Stimulated activated CD8-positive, alpha-beta memory T cell treated with anti-CD3 and anti-CD28 coated beads, Interleukin-4, amount 100 ng/mL, for 48 hours (primary cell): ENCODE results near the gene GLYR1.
"Not testable (repeated sequence)": the region's sequence is repeated elsewhere in the genome, so short reads cannot be mapped to it uniquely, and the experiment has no call there.

Experiments
- DNase-seq: peaks from one replicate; pipeline ENCODE4 v3.0.0-alpha.2; 2020

GLYR1 gene

GRCh38 chr16:4785758-4786433 lies 61.2 kb downstream of the GLYR1 start:
- DNase-seq: no peak

- not testable (repeated sequence) for DNase-seq
Measured at GRCh38 chr16:4784444-4784987, 62.6 kb downstream of the GLYR1 start.

- DNase-seq: no peak
Measured at GRCh38 chr16:4783951-4784336, 63.1 kb downstream of the GLYR1 start.

DNA sequence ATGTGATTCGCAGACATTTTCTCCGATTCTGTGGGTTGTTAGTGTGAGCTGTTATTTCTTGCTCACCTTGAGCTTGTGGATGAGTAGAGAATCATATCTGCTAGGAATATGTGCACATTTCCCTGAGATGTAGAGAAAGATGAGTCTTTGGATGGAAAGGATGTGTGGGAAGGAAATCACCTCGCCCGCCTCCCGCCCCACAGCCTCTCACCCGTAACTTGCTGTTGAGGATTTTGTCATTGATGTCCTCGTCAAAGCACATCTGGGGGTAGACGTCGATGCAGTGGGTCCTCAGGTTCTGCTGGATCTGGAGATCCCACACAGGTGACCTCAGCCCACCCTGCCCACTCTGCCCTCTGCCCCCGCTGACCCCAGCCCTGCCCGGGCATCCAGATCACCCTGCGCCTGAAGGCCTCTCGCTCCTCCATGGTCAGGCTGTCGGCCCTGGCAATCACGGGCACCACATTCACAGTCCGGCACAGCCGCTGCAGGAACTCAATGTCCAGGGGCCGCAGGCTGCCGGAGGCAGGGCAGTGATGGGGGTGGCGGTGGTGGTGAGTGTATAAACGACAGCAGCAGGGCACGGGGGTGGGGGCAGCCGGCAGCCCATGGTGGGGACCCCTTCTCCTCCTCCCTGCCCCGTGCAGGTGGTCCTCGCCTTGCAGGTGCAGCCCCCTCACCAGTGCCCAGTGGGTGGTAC lies 63.7 kb downstream of the GLYR1 start:
- DNase-seq: no peak

DNA sequence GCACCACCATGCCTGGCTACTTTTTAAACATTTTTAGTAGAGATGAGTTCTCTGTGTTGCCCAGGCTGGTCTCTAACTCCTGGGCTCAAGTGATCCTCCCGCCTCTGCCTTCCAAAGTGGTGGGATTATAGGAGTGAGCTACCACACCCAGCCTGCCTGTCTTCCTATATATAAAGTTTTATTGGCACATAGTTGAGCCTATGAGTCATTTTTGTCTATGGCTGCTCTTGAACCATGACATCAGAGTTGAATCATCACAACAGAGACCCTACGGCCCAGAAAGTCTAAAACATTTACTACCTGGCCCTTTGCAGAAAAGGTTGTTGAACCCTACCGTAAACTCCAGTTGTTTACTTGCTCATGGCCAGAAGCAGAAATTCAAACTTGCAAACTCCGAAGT lies 66.9 kb downstream of the GLYR1 start:
- no peak for DNase-seq

- no peak for DNase-seq
Measured at GRCh38 chr16:4778050-4778392, 69.1 kb downstream of the GLYR1 start.

DNA sequence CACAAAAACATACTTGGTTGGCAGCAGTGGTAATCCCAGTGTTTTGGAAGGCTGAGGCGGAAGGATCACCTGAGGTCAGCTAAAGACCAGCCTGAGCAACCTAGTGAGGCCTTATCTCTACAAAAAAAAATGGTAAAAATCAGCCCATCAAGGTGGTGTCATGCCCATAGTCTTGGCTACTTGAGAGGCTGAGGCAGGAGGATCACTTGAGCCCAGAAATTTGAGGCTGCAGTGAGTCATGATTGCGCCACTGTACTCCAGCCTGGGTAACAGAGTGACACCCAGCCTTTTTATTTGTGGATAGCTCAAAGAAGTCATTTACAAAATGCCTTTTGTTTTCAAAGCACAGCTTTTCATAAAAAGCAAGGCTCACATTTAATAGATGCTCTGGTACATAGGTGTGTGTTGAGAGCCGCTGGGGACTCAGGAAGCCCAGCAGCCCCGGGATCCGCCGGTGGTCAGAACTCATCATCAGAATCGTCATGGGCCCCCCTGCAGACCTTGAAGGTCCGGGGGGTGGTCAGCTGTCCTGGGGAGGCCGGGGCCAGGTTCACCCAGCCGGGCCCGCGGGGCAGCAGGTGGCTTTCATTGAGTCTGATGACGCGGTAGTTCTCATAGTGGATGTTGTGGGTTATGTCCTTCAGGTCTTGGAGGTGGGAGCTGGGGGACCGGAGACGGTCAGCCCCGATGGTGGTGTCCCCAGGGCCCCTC lies 69.6 kb downstream of the GLYR1 start:
- DNase-seq: no peak

GRCh38 chr16:4776141-4776705 lies 70.9 kb downstream of the GLYR1 start:
- DNase-seq: no peak

- DNase-seq: no peak
Measured at GRCh38 chr16:4775005-4775404, 72.1 kb downstream of the GLYR1 start.

GRCh38 chr16:4772351-4772750 lies 74.7 kb downstream of the GLYR1 start:
- no peak for DNase-seq

GRCh38 chr16:4771646-4772045 lies 75.4 kb downstream of the GLYR1 start:
- no peak for DNase-seq

DNA sequence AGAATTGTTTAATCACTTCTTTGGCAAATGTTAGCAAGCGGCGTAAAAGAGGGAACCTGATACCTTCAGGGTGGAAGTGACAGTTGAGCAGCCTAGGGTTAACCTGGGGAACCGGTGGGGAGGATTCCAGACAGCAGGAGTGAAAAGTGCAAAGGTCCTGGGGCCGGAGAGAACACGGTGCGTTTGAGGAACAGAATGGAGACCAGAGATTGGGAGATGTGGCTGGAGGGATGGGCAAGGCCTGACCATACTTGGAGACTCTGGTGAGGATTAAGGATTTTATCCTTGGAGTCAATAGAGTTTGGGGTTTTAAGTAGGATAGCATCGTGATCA lies 77.8 kb downstream of the GLYR1 start:
- DNase-seq: no peak

DNA sequence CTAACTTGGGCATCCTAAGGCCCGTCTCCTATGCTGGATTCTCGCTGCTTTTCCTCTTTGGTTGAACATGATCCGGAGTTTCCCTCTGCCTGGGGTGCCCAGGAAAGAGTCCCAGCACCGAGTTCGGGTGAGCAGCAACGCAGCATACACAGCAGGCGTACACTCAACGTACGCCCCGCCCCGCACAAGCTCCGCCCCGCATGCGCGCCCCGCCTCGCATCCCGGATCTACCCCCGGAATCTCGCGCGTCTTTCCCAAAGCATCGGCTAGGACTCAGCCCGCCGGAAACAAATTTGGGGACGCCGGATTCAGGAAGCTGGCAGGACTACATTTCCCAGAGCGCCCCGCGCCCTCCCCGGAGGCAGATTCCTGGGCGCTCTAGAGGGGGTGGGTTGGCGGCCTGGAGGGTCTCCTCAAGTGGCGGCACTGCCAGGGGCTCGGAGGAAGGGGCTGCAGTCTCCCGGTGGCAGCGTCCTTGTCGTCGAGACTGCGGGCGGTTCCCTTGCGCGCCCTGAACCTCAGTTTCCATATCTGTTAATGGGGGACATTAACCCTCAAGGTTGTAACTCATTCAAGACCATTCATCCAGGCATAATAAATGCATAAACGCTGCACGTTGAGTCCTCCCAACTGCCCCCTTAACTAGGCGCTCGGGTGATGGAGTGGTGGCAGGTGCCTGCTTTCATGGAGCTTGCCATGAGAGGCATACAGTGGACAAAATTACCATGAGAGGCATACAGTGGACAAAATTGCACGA lies 78.4 kb downstream of the GLYR1 start:
- DNase-seq: peak; percentile 97

DNA sequence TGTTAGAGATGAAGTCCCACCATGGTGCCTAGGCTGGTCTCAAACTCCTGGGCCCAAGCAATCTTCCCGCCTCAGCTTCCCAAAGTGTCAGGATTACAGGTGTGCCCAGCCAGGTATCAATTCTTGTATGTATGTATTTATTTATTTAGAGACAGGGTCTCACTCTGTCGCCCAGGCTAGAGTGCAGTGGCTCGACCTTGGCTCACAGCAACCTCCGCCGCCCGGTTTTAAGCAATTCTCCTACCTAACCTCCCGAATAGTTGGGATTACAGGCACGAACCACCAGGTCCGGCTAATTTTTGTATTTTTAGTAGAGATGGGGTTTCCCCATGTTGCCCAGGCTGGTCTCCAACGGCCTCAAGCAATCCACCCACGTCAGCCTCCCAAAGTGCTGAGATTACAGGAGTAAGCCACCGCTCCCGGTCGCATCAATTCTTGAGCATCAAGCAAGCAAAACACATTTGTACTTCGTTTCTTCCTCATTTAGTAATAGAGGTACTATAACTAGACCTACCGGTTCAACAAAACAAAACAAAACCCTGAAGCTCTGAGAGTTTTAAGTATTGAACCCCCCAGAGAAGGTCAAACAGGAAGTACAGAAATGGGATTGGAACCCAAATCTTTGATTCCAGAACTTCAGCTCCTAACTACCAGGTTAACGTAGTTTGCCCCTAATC lies 79.1 kb downstream of the GLYR1 start:
- DNase-seq: no peak

DNA sequence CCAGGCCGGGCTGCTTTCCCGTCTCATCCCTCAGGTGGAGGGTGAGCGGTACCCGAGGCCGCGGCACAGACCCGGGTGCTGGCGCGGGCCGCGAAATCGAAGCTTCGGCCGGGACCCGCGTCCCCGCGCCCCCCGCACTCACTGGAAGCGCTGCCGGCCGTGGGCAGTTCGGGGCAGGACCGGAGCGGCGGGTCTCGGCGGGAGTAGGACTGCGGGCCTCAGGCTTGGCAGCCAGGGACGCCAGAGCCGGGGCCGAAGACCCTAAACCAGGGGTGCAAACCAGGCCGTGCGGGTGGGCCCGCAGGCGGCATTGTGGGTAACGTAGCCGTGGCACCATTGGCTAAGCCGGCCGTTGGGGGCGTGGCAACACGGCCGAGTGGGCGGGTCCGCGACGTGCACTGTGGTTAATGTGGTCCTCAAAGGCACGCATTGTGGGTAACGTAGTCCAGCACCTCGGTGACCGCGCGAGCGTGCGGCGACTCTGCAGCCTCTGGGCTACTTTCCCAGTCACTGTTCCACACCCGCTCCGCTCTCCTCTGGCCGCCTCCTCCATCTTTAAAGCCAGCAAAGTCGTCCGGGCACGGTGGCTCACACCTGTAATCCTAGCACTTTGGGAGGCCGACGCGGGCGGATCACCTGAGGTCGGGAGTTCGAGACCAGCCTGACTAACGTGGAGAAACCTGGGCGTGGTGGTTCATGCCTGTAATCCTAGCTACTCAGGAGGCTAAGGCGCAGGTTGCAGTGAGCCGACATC lies 80.0 kb downstream of the GLYR1 start, which contains the start of gene ZNF500:
ZNF500 (minus strand) TSS at position 288 of the 754 bp plus-strand sequence. CDS start 1,184 bp downstream, outside the sequence.
- DNase-seq: peak; percentile 99

- DNase-seq: no peak
Measured at GRCh38 chr16:4765511-4766474, 81.3 kb downstream of the GLYR1 start.

DNA sequence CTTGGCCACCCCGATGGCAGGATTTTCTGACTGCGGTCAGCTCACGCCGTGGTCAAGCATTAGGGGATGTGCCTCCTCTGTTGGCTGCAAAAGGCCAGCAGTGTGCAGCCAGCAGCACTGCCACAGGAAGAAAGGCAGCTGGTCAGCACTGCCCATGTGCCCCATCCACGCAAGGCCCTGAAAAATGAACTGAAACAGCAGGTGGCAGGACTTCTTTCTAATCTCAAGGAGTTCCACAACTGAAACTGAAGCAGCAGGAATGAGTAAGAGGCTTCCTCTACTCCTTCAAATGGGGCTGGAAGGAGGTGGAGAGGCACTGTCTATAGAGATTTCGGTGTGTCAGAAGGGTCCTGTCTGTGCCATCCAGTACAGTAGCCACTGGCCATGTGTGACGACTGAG lies 83.3 kb downstream of the GLYR1 start:
- no peak for DNase-seq

- DNase-seq: no peak
Measured at GRCh38 chr16:4762205-4762604, 84.9 kb downstream of the GLYR1 start.

DNA sequence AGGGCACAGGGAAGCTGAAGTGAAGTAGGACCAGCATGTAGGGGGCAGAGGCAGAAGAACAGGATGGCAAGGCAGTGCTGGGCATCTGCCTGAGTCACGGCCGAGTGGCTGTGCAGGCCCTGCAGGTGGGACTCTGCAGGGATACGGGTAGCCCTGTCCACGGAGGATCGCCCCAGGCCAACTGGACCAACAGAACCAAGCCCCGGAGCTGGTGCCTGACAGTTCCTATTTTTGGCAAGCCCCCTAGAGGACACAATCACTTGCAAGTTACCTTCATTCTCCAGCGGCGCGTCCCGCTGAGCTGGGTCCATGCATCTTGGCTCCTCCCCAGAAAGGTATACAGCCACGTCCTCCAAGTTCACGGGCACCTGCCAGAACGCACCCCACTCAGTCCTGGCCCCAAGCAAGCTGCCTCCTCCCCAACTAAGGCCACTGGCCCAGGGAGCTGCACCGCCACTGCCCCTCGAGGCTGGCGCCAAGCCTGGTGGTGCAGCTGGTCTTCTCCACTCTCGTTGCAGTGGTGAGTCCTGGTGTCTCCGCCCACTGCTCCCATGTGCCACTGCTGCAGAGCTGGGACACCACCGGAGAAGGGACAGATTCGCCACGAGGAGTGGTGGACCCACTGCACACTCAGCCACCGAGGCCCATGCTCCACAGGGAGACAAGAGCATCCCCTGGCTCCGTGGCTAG lies 86.7 kb downstream of the GLYR1 start:
- no peak for DNase-seq

DNA sequence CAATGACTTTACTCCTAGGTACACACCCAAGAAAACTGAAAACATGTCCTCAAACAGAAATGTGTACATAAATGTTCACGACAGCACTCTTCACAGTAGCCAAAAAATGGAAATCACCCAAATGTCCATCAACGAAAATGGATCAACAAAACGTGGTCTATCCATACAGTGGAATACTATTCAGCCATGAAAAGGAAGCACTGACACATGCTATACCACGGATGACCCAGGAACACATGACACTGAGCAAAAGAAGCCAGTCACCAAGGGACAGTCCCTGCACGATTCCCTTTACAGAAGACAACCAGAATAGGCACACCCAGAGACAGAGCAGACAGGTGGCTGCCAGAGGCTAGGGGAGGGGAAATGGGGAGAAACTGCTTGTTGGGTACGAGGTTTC lies 91.4 kb downstream of the GLYR1 start:
- DNase-seq: no peak
